RWPE2 (cell line): ENCODE measurements around the gene CFAP97.

Source experiments
- ATAC-seq: fragments of 200-7000 bp; cut with Tn5 transposase; 3 replicates; pipeline ENCODE4 v1.9.1; 2021; ENCODE audit warnings: low read depth
- DNase-seq: peaks from one replicate; pipeline ENCODE4 v3.0.0-alpha.2; 2020; ENCODE audit warnings: low spot score
- H3K27ac ChIP-seq: fragments of 450-650 bp; 2 replicates; pipeline ENCODE4 v1.5.1; 2017; ENCODE audit warnings: mild to moderate bottlenecking; ENCODE audit not compliant: poor library complexity, severe bottlenecking
- H3K27me3 ChIP-seq: fragments of 250-450 bp; sonication (Bioruptor Pico); 2 replicates; pipeline ENCODE4 v1.5.1; 2021; ENCODE audit warnings: mild to moderate bottlenecking, moderate library complexity; ENCODE audit not compliant: insufficient read depth, poor library complexity, severe bottlenecking
- H3K36me3 ChIP-seq: fragments of 250-450 bp; sonication (Bioruptor Pico); 2 replicates; pipeline ENCODE4 v1.5.1; 2020; ENCODE audit warnings: low read depth, mild to moderate bottlenecking, moderate library complexity
- H3K4me1 ChIP-seq: fragments of 250-450 bp; sonication (Bioruptor Pico); 2 replicates; pipeline ENCODE4 v1.5.1; 2021; ENCODE audit warnings: mild to moderate bottlenecking, moderate library complexity; ENCODE audit not compliant: insufficient read depth, poor library complexity, severe bottlenecking
- H3K4me3 ChIP-seq: fragments of 250-450 bp; sonication (Bioruptor Pico); 2 replicates; pipeline ENCODE4 v1.5.1; 2021; ENCODE audit warnings: mild to moderate bottlenecking, moderate library complexity; ENCODE audit not compliant: severe bottlenecking
- H3K9me3 ChIP-seq: fragments of 250-450 bp; sonication (Bioruptor Pico); 2 replicates; pipeline ENCODE4 v1.5.1; 2021; ENCODE audit warnings: mild to moderate bottlenecking, moderate library complexity; ENCODE audit not compliant: severe bottlenecking
- TF ChIP-seq, protein P1 (sequence below): fragments of 450-650 bp; IDR thresholded peaks from one replicate; pipeline ENCODE4 v1.5.1; 2017; ENCODE audit warnings: mild to moderate bottlenecking, moderate library complexity; ENCODE audit not compliant: poor library complexity, severe bottlenecking

The CFAP97 gene

DNA sequence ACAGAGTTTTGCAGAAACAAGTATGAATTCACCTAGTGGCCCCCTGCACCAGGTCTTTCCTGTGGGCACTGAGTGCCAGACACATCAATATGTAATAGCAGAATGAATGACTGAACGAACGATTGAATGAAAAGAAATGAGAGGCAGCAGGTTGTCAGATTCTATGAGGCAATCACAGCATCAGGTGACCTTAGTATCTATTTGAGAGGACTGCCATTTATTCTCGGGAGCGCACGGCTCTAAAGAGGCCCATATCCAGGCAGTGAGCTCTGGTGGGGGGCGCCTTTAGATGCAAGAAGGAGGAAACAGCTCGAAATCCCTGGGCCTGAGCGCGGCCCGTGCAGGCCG lies 61.3 kb downstream of the CFAP97 start:
- peaks cover 21% of the 10 kb centered on the region for H3K36me3 ChIP-seq
- no peaks in the 10 kb centered on the region for H3K9me3 ChIP-seq
- TF ChIP-seq, protein P1, sequence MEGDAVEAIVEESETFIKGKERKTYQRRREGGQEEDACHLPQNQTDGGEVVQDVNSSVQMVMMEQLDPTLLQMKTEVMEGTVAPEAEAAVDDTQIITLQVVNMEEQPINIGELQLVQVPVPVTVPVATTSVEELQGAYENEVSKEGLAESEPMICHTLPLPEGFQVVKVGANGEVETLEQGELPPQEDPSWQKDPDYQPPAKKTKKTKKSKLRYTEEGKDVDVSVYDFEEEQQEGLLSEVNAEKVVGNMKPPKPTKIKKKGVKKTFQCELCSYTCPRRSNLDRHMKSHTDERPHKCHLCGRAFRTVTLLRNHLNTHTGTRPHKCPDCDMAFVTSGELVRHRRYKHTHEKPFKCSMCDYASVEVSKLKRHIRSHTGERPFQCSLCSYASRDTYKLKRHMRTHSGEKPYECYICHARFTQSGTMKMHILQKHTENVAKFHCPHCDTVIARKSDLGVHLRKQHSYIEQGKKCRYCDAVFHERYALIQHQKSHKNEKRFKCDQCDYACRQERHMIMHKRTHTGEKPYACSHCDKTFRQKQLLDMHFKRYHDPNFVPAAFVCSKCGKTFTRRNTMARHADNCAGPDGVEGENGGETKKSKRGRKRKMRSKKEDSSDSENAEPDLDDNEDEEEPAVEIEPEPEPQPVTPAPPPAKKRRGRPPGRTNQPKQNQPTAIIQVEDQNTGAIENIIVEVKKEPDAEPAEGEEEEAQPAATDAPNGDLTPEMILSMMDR = no peak
- peaks cover 5% of the 10 kb centered on the region for H3K4me1 ChIP-seq
- ATAC-seq = no peak
- no peak for DNase-seq
- no peak overlapping the region for H3K27ac ChIP-seq
- peak overlapping the region; percentile 76 for H3K4me3 ChIP-seq
- no peaks in the 10 kb centered on the region for H3K27me3 ChIP-seq

GRCh38 chr4:185141777-185142176 lies 62.0 kb downstream of the CFAP97 start:
- ATAC-seq (no peak), DNase-seq (no peak)
- TF ChIP-seq, protein P1 = no peak
- Histone ChIP-seq H3K4me1 (peaks cover 5% of the 10 kb centered on the region), H3K27me3 (no peaks in the 10 kb centered on the region), H3K9me3 (no peaks in the 10 kb centered on the region), H3K27ac (no peak overlapping the region), H3K36me3 (peaks cover 14% of the 10 kb centered on the region), H3K4me3 (no peak overlapping the region)

DNA sequence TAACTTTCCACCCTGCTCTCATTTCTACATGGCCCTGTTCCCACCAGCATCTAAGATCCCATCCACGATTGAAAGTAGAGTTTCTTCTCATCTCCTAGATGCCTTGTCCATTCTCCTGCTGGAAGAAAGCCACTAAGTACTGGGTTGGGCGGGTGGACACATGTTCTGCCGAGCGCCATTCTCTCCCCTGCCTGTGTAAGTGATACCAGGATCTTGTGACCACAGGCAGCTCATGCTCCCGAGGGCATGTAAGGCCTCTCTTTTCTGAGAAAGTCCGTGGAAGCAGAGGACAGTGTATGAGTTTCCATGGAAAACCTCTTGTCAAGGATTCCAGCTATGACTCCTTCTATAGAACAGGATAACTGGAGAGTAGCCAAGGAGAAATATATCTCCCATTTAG lies 64.1 kb downstream of the CFAP97 start:
- H3K9me3 ChIP-seq = no peaks in the 10 kb centered on the region
- no peak overlapping the region for H3K4me3 ChIP-seq
- no peak for DNase-seq
- H3K27ac ChIP-seq = no peak overlapping the region
- no peaks in the 10 kb centered on the region for H3K36me3 ChIP-seq
- H3K27me3 ChIP-seq = no peaks in the 10 kb centered on the region
- H3K4me1 ChIP-seq = peaks cover 5% of the 10 kb centered on the region
- TF ChIP-seq, protein P1 = no peak
- no peak for ATAC-seq

GRCh38 chr4:185138161-185138560 lies 65.6 kb downstream of the CFAP97 start:
- TF ChIP-seq, protein P1 = no peak
- no peaks in the 10 kb centered on the region for H3K27me3 ChIP-seq
- ATAC-seq = no peak
- no peak for DNase-seq
- no peak overlapping the region for H3K4me3 ChIP-seq
- H3K36me3 ChIP-seq = no peaks in the 10 kb centered on the region
- no peak overlapping the region for H3K27ac ChIP-seq
- H3K4me1 ChIP-seq = no peaks in the 10 kb centered on the region
- H3K9me3 ChIP-seq = no peaks in the 10 kb centered on the region

- no peak overlapping the region for H3K4me3 ChIP-seq
- TF ChIP-seq, protein P1 = no peak
- DNase-seq (no peak), ATAC-seq (no peak)
- no peaks in the 10 kb centered on the region for H3K9me3 ChIP-seq
- H3K27ac ChIP-seq = no peak overlapping the region
- H3K4me1 ChIP-seq = no peaks in the 10 kb centered on the region
- no peaks in the 10 kb centered on the region for H3K27me3 ChIP-seq
- no peaks in the 10 kb centered on the region for H3K36me3 ChIP-seq
Measured at GRCh38 chr4:185137233-185137925, 66.4 kb downstream of the CFAP97 start.
